ENCODE results near the gene LCOR.

GRCh38 chr10:96975136-96975535 lies 143.0 kb downstream of the LCOR start:
- TF ChIP-seq POLR2A (IDR thresholded peaks at IDR 0.05) (no peak), CTCF (IDR thresholded peaks at IDR 0.05 in 4 of 5, conservative IDR thresholded peaks at IDR 0.05 in 1 of 5) (no peak)
